ENCODE results near the gene C15orf61. TPM values are rescaled to one million over a fixed set of nuclear protein-coding genes. Genes with fewer than 3 reads are reported as not detected.

The C15orf61 gene
- 1.9 to 3.6 TPM (median 3.6 TPM) in 5 replicates for total RNA-seq (2022; extraction: Qiagen RNA extraction)

GRCh38 chr15:67521029-67521782 lies at the start of gene C15orf61:
TSS of gene C15orf61 (plus strand) at chr15:67521131. CDS start at chr15:67521249, 118 bp downstream.

GRCh38 chr15:67542420-67543347 lies 21.8 kb downstream of the C15orf61 start, which contains the start of gene MAP2K5:
TSS of gene MAP2K5 (plus strand) at chr15:67542703. CDS start at chr15:67543336, 633 bp downstream.

Other genes with a start within 250 kb of the C15orf61 start
- gene MAP2K5, start 21.6 kb downstream of the C15orf61 start, total RNA-seq (2022; extraction: Qiagen RNA extraction) = 9.1 to 13.8 TPM (median 13.0 TPM) in 5 replicates